T-helper 17 cell (primary cell): Measurements from ENCODE around the gene ZNF678. TPM values are rescaled to one million over a fixed set of nuclear protein-coding genes. Genes with fewer than 3 reads are reported as not detected.
"Not testable (repeated sequence)": the region's sequence is repeated elsewhere in the genome, so short reads cannot be mapped to it uniquely, and the experiment has no call there.

Source experiments
- ATAC-seq: fragments of 150-1000 bp; cut with Tn5 transposase; 2 replicates; pipeline ENCODE4 v1.10.0; 2021; ENCODE audit warnings: mild to moderate bottlenecking, moderate library complexity
- DNase-seq, 3 donors: peaks; one replicate each; pipeline versions ENCODE4 v3.0.0 to v3.0.0-alpha.2; 2020 to 2021
- H3K9me3 ChIP-seq: one replicate; pipeline ENCODE4 v1.7.0; 2013; ENCODE audit warnings: low read length, mild to moderate bottlenecking; ENCODE audit not compliant: control insufficient read depth, poor library complexity, severe bottlenecking
- H3K27ac Mint-ChIP-seq: one replicate; pipeline ENCODE4 v1.8.0; 2022; ENCODE audit warnings: mild to moderate bottlenecking, moderate library complexity, mixed read lengths
- H3K27me3 Mint-ChIP-seq: one replicate; pipeline ENCODE4 v1.8.0; 2022; ENCODE audit warnings: mixed read lengths
- H3K36me3 Mint-ChIP-seq: one replicate; pipeline ENCODE4 v1.8.0; 2022; ENCODE audit warnings: low read depth, mixed read lengths
- H3K4me1 Mint-ChIP-seq: one replicate; pipeline ENCODE4 v1.8.0; 2022; ENCODE audit warnings: mild to moderate bottlenecking, mixed read lengths
- H3K4me3 Mint-ChIP-seq: one replicate; pipeline ENCODE4 v1.8.0; 2022; ENCODE audit warnings: mild to moderate bottlenecking, moderate library complexity, mixed read lengths
- total RNA-seq, 4 donors: library from RNA in 2 of 4; stranded (reverse) in 2 of 4; gene quantifications; one replicate each; pipeline ENCODE4 v1.2.3 and lab custom pipeline; 2022 to 2026

ZNF678 gene
- total RNA-seq, 2 donors from 2014 or later: 5.5 to 7.3 TPM

DNA sequence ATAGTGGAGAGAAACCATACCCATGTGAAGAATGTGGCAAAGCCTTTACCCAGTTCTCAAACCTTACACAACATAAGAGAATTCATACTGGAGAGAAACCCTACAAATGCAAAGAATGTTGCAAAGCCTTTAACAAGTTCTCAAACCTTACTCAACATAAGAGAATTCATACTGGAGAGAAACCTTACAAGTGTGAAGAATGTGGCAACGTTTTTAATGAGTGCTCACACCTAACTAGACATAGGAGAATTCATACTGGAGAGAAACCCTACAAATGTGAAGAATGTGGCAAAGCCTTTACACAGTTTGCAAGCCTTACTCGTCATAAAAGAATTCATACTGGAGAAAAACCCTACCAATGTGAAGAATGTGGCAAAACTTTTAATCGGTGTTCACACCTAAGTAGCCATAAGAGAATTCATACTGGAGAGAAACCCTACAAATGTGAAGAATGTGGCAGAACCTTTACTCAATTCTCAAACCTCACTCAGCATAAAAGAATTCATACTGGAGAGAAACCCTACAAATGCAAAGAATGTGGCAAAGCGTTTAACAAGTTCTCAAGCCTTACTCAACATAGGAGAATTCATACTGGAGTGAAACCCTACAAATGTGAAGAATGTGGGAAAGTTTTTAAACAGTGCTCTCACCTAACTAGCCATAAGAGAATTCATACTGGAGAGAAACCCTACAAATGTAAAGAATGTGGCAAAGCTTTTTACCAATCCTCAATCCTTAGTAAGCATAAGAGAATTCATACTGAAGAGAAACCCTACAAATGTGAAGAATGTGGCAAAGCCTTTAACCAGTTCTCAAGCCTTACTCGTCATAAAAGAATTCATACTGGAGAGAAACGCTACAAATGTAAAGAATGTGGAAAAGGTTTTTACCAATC is 91.7 kb downstream of the ZNF678 start:
- ATAC-seq: no peak
- DNase-seq: no peak
- peaks cover 51% of the 10 kb centered on the region for H3K9me3 ChIP-seq
- peaks cover 11% of the 10 kb centered on the region for H3K36me3 Mint-ChIP-seq
- no peak overlapping the region for H3K4me3 Mint-ChIP-seq
- H3K27me3 Mint-ChIP-seq: no peaks in the 10 kb centered on the region
- H3K27ac Mint-ChIP-seq: no peak overlapping the region
- H3K4me1 Mint-ChIP-seq: no peaks in the 10 kb centered on the region

DNA sequence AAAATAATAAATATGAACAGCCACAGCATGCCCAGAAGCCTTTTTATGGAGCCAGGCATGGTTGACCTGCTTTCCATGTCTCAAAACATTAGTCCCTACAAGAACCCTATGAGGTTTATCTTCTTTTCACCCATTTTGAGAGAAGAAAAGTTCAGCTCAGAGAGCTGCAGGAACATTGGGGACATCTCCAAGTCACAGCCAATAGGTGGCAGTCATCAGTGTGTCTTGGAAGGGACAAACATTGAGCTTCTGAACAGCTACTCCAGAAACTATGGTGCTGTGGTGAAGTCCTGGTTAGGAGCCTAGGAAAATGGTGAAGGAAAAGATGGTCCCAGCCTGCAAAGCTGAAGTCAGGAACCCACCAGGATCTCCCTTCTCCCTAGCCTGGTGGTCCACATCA is 98.1 kb downstream of the ZNF678 start:
- no peak for DNase-seq
- ATAC-seq: no peak
- peaks cover 42% of the 10 kb centered on the region for H3K9me3 ChIP-seq
- Mint-ChIP-seq H3K4me1 (no peaks in the 10 kb centered on the region), H3K4me3 (no peak overlapping the region), H3K27me3 (no peaks in the 10 kb centered on the region), H3K27ac (no peak overlapping the region), H3K36me3 (no peaks in the 10 kb centered on the region)

DNA sequence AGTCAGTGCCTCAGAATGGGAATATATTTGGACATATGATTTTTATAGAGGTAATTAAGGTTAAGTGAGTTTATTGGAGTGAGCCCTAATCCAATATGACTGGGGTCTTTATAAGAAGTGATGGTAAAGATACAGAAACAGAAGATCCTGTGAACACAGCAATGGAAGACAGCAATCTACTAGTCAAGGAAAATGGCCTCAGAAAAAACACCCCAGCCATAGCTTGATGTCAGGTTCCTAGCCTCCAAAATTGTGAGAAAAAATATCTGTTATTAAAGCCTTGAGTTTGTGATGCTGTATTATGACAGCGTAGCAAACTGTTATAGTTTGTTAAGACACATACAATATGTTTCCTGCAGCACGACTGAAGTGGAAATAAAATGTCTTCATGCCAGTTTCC is 99.6 kb downstream of the ZNF678 start:
- DNase-seq (no peak), ATAC-seq (no peak)
- no peaks in the 10 kb centered on the region for H3K36me3 Mint-ChIP-seq
- H3K27ac Mint-ChIP-seq: no peak overlapping the region
- no peaks in the 10 kb centered on the region for H3K27me3 Mint-ChIP-seq
- peaks cover 34% of the 10 kb centered on the region for H3K9me3 ChIP-seq
- H3K4me3 Mint-ChIP-seq: no peak overlapping the region
- H3K4me1 Mint-ChIP-seq: no peaks in the 10 kb centered on the region

GRCh38 chr1:227666286-227666685 is 102.9 kb downstream of the ZNF678 start:
- H3K4me3 Mint-ChIP-seq: no peak overlapping the region
- H3K4me1 Mint-ChIP-seq: no peaks in the 10 kb centered on the region
- H3K9me3 ChIP-seq: peaks cover 28% of the 10 kb centered on the region
- no peaks in the 10 kb centered on the region for H3K36me3 Mint-ChIP-seq
- H3K27ac Mint-ChIP-seq: no peak overlapping the region
- no peak for ATAC-seq
- DNase-seq: no peak
- H3K27me3 Mint-ChIP-seq: no peaks in the 10 kb centered on the region

DNA sequence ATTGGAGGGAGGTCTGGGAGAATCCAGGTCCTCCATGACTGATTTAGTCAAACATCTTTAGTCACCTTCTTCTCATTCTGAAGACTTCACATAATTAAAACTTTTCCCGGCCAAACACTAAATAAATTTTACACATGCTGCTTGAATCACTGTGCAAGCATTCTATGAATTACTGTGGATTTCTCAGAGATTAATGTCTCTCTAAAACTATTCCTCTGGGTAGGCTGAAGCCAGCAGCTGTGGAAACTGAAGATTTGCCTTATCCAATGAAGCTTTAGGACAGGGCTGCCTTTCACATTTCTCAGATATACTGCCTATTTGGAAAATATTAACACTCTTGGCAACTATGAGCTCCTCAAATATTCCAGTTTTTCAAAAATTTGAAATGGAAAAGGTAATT is 110.1 kb downstream of the ZNF678 start:
- H3K9me3 ChIP-seq: peaks cover 17% of the 10 kb centered on the region
- H3K4me3 Mint-ChIP-seq: no peak overlapping the region
- H3K36me3 Mint-ChIP-seq: peaks cover under 1% of the 10 kb centered on the region
- DNase-seq: no peak
- no peak overlapping the region for H3K27ac Mint-ChIP-seq
- no peaks in the 10 kb centered on the region for H3K27me3 Mint-ChIP-seq
- ATAC-seq: no peak
- H3K4me1 Mint-ChIP-seq: no peaks in the 10 kb centered on the region

- H3K27me3 Mint-ChIP-seq: no peaks in the 10 kb centered on the region
- peaks cover 5% of the 10 kb centered on the region for H3K9me3 ChIP-seq
- ATAC-seq (no peak), DNase-seq (no peak)
- no peaks in the 10 kb centered on the region for H3K4me1 Mint-ChIP-seq
- no peak overlapping the region for H3K27ac Mint-ChIP-seq
- no peak overlapping the region for H3K4me3 Mint-ChIP-seq
- H3K36me3 Mint-ChIP-seq: peaks cover 2% of the 10 kb centered on the region
Measured at GRCh38 chr1:227685807-227686206, 122.5 kb downstream of the ZNF678 start.

- no peak overlapping the region for H3K27ac Mint-ChIP-seq
- H3K36me3 Mint-ChIP-seq: no peaks in the 10 kb centered on the region
- DNase-seq (no peak), ATAC-seq (no peak)
- H3K9me3 ChIP-seq: peaks cover 18% of the 10 kb centered on the region
- H3K4me3 Mint-ChIP-seq: no peak overlapping the region
- H3K27me3 Mint-ChIP-seq: no peaks in the 10 kb centered on the region
- no peaks in the 10 kb centered on the region for H3K4me1 Mint-ChIP-seq
Measured at GRCh38 chr1:227697321-227697864, 134.0 kb downstream of the ZNF678 start.

GRCh38 chr1:227701631-227702030 is 138.3 kb downstream of the ZNF678 start:
- not testable (repeated sequence) for H3K9me3 ChIP-seq, ATAC-seq, H3K4me3 Mint-ChIP-seq, H3K36me3 Mint-ChIP-seq, DNase-seq, H3K27me3 Mint-ChIP-seq, H3K4me1 Mint-ChIP-seq, H3K27ac Mint-ChIP-seq

GRCh38 chr1:227707846-227708245 is 144.5 kb downstream of the ZNF678 start:
- peaks cover 2% of the 10 kb centered on the region for H3K9me3 ChIP-seq
- H3K27ac Mint-ChIP-seq: no peak overlapping the region

DNA sequence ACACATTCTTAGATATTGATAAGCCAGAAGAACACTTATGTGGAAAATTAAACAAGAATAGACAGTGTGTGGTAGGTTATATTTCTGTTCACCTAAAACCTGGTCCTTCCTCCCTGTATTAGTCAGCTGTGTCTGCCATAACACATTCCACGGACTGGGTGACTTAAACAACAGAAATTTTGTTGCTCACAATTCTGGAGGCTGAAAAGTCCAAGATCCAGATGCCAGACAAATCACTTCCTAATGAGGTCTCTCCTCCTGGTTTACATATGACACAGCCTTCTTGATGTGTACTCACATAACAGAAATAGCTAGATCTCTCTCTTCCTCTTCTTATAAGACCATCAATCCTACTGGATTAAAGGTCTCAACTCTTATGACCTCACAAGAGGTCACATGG is 146.1 kb downstream of the ZNF678 start:
- Mint-ChIP-seq H3K4me3 (no peak overlapping the region), H3K36me3 (peaks cover 2% of the 10 kb centered on the region), H3K27ac (no peak overlapping the region), H3K4me1 (peaks cover 7% of the 10 kb centered on the region), H3K27me3 (no peaks in the 10 kb centered on the region)
- ATAC-seq: no peak
- peaks cover 2% of the 10 kb centered on the region for H3K9me3 ChIP-seq
- no peak for DNase-seq

More at GRCh38 chr1:227707846-227708245, 144.5 kb downstream of the ZNF678 start:
- ATAC-seq: no peak
- H3K4me3 Mint-ChIP-seq: peak overlapping the region; percentile 4
- no peak for DNase-seq
- H3K4me1 Mint-ChIP-seq: peaks cover 7% of the 10 kb centered on the region
- peaks cover 2% of the 10 kb centered on the region for H3K36me3 Mint-ChIP-seq
- no peaks in the 10 kb centered on the region for H3K27me3 Mint-ChIP-seq

- not testable (repeated sequence) for ATAC-seq, H3K9me3 ChIP-seq, H3K27me3 Mint-ChIP-seq, H3K36me3 Mint-ChIP-seq, H3K27ac Mint-ChIP-seq, H3K4me1 Mint-ChIP-seq, H3K4me3 Mint-ChIP-seq, DNase-seq
Measured at GRCh38 chr1:227710474-227710873, 147.1 kb downstream of the ZNF678 start.

DNA sequence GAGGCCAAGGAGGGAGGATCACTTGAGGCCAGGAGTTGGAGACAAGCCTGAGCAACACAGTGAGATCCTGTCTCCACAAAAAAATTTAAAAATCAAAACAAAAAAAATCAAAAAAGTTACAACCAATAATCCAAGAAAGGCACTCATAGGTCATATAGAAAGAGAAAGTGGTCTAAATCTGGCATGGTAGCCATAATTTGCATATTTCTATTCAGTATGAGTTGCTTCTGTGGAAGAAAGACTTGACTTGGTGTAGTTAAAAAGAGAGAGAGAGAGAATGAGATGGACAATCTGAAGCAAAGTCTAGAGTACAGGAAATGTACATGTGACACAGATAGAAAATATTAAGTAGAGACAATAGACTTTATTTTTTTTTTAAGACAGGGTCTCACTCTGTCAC is 149.3 kb downstream of the ZNF678 start:
- H3K36me3 Mint-ChIP-seq: peaks cover 2% of the 10 kb centered on the region
- H3K4me1 Mint-ChIP-seq: peaks cover 6% of the 10 kb centered on the region
- DNase-seq: no peak
- no peaks in the 10 kb centered on the region for H3K27me3 Mint-ChIP-seq
- H3K9me3 ChIP-seq: peaks cover 1% of the 10 kb centered on the region
- no peak overlapping the region for H3K27ac Mint-ChIP-seq
- no peak for ATAC-seq
- no peak overlapping the region for H3K4me3 Mint-ChIP-seq

DNA sequence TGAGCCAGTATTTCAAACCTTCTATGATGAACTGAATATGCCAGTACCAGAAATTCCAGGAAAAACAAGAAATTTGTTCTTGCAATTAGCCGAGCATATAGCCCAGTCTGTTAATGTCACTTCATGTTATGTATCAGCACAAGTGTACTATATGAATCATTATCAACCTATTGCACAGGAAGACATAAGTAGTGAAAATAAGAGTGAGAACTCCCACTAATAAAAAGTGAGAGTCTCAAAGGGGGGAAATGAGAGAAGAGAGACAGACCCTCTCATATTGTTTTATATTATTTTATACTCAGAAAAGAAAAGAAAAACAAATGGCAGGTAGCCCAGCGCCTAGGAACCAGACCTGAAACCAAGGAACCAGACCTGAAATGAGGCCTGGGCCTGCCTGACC is 155.6 kb downstream of the ZNF678 start:
- peaks cover 10% of the 10 kb centered on the region for H3K9me3 ChIP-seq
- Mint-ChIP-seq H3K36me3 (no peaks in the 10 kb centered on the region), H3K27ac (no peak overlapping the region), H3K4me1 (no peaks in the 10 kb centered on the region), H3K4me3 (no peak overlapping the region), H3K27me3 (no peaks in the 10 kb centered on the region)
- ATAC-seq (no peak), DNase-seq (no peak)

GRCh38 chr1:227723474-227723873 is 160.1 kb downstream of the ZNF678 start:
- no peak overlapping the region for H3K27ac Mint-ChIP-seq
- H3K9me3 ChIP-seq: peaks cover 10% of the 10 kb centered on the region
- no peaks in the 10 kb centered on the region for H3K36me3 Mint-ChIP-seq
- no peaks in the 10 kb centered on the region for H3K27me3 Mint-ChIP-seq
- H3K4me3 Mint-ChIP-seq: no peak overlapping the region
- DNase-seq (no peak), ATAC-seq (no peak)
- peaks cover 4% of the 10 kb centered on the region for H3K4me1 Mint-ChIP-seq
